Fibroblast of peridontal ligament (primary cell): ENCODE data around the gene ADAMTS6.
A peak's percentile ranks its signal among the peaks of the same experiment; 100 is the strongest.

Experiments
- DNase-seq: peaks from one replicate; pipeline ENCODE4 v3.0.0-alpha.2; 2010; ENCODE audit errors: extremely low read depth

The ADAMTS6 gene

DNA sequence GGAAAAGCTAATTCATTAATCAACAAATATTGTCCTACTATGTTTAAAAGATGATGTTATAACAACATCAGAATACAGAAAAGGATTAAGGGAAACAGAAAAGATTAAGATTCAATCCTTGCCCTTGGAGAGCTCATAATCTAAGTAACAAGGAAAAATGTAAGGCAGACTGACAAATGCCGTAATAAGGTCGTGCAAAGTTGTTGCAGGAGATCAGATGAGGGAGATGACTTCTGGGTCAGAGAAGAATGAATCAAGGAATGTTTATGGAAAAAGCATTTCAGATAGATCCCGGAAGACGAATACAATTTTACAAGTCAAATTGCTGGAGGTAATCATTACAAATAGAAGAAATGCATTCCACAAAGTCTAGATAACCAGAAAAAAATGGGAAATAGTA lies 6.4 kb downstream of the ADAMTS6 start:
- no peak for DNase-seq

DNA sequence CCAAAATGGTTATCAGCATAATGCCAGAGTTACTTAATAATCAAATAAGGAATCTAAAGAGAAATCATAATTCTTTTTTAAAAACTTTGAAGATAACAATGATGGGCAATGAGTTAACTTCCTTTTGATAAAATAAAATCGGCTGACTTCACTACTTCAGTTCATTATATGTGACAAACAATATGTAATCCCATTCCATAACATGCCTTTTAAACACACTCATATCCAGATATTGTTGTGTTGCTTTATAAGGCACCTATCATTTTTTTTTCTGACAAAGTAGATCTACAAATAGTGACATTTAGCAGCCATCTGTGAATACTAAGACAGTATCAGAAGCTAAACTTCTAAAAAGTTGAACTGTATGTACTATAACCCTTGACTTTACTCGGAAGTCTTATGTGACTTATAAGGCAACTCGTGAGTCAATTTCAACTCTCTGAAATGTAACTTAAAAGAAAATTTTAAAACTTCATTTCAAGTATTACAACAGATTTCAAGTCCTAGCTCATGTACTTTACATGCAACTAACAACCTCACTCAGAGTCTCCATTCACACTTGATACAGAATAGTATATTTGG lies 7.5 kb downstream of the ADAMTS6 start:
- DNase-seq = peak; percentile 36

DNA sequence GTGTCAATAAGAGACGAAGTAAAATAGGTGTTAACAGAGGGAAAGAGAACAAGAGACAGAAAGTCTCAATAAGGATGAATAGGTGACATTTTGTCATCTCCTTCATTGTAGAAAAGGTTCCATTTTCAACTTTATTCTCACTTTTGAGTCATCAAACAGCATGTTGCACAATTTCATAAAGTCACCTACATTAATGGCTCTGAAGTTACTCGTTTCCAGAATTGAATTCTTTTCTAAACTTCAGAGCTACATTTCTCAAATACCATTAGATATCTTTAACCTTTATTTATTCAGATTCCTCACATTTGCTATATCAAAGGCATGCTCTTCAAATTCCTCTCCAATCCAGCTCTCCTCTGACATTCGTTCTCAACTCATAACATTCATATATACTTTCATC lies 13.1 kb downstream of the ADAMTS6 start:
- no peak for DNase-seq

- peak; percentile 74 for DNase-seq
Observed at GRCh38 chr5:65462139-65462705, 19.5 kb downstream of the ADAMTS6 start.

DNA sequence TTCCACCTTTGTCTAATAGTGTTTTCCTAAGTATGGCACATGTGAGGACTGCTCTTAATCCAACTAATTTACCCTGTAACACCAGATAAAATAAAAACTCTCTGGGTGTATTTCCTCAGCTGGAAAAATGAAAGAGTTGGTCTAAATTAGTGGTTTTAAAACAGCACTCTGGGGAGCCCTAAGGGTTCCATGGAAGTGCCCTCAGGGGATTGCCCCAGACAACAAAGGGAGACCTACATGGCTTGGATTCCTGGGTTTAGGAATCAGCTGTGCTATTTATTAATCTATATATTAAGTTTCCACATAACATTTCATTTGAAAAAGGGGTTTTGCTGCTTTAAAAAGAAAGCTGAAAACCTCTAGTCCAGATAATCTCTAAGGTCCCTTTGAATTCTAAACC lies 20.2 kb downstream of the ADAMTS6 start:
- DNase-seq = no peak

GRCh38 chr5:65459995-65460394 lies 21.7 kb downstream of the ADAMTS6 start:
- no peak for DNase-seq

GRCh38 chr5:65455064-65455463 lies 26.7 kb downstream of the ADAMTS6 start:
- no peak for DNase-seq

- DNase-seq = peak; percentile 29
Observed at GRCh38 chr5:65451436-65451835, 30.3 kb downstream of the ADAMTS6 start.

GRCh38 chr5:65446682-65447081 lies 35.0 kb downstream of the ADAMTS6 start:
- no peak for DNase-seq

DNA sequence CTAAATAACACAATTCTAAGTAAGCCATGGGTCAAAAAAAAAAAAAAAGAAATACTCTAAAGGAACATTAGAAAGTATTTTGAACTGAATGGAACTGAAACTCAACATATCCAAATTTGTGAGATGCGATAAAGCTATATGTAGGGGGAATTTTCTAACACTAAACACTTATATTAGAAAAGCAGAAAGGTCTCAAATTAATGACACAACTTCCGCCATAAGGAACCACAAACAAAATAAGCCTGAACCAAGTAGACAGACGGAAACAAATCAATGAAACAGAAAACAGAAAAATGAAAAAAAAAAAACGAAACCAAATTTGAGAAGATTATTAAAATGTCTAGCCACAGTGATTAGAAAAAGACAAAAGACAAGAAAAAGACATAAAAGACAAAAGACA lies 39.9 kb downstream of the ADAMTS6 start:
- no peak for DNase-seq

- DNase-seq = no peak
Observed at GRCh38 chr5:65440456-65440855, 41.3 kb downstream of the ADAMTS6 start.

GRCh38 chr5:65434122-65434521 lies 47.6 kb downstream of the ADAMTS6 start:
- no peak for DNase-seq

GRCh38 chr5:65426656-65427055 lies 55.1 kb downstream of the ADAMTS6 start:
- no peak for DNase-seq

- DNase-seq = no peak
Observed at GRCh38 chr5:65423623-65424022, 58.1 kb downstream of the ADAMTS6 start.

GRCh38 chr5:65418661-65419060 lies 63.1 kb downstream of the ADAMTS6 start:
- peak; percentile 10 for DNase-seq

DNA sequence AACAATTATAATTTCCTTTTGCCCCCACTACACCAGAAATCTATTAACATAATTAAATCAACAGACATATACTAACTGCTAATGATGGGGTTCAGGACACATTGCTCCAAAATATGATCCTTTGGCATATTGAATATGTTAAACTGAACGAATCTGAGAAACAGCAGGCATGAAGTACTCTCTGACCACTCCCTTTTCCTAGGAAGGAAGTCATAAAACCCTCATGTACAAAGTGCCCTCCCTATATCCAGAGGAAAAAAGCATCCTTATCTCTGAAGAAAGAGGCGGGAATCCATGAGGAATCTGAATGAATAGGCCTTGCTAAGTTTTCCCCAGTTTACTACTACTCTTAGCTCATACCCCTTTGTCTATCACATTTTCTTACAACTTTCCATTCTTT lies 67.9 kb downstream of the ADAMTS6 start:
- no peak for DNase-seq

DNA sequence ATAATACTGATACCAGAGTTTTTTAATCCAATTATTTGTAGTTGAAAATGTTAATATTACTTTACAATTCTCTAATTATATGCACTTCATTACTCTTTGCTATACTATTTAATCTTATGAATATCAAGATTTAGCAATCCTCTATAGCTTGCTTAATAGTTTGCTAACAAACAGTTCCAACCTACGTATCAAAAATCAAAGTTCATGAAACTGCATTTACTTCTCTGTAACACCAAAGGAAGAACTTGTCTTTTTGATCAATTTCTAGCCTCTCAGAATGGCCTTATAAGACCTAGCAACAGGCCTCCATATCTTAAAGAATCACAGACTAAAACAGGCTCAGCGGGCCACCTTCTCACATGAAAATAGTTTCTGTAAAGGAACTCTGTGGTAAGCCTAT lies 68.9 kb downstream of the ADAMTS6 start:
- DNase-seq = no peak

DNA sequence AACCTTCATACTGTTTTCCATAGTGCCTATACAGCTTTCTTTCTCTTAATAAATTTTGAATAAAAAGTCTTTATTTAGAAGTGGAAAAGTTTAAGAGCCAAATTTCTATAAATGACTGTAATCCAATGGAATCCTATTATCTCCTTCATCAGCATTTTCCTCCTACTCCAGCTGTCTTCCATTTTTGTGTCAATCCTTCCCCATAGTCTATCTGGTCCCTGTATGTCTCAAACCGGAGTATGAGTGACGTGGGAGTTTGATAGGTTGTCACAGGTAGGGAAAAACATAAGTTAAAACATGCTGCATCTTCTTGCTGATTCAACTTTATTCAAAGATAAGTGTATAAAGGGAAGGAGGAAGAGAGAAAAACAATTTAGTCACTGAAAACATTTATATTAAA lies 70.4 kb downstream of the ADAMTS6 start:
- DNase-seq = no peak

GRCh38 chr5:65395526-65396155 lies 86.1 kb downstream of the ADAMTS6 start:
- DNase-seq = peak; percentile 11

DNA sequence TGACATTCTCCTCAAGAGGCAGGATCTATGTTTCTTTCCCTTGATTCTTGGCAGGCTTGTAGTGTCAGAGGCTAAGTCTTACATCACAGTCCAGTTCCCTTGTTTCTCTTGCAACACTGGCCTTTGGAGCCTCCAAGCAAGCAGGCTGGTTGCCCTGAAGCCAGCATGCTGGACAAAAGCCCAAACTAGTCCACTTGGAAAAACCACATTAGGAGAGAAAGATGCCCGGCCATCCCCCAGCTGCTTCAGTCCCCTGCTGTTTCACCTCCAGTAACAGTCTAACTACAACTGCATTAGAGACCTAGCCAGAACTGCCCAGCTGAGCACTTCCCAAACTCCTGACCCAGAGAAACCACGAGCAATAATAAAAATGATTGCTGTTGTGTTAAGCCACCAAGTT lies 87.6 kb downstream of the ADAMTS6 start:
- peak; percentile 99 for DNase-seq

DNA sequence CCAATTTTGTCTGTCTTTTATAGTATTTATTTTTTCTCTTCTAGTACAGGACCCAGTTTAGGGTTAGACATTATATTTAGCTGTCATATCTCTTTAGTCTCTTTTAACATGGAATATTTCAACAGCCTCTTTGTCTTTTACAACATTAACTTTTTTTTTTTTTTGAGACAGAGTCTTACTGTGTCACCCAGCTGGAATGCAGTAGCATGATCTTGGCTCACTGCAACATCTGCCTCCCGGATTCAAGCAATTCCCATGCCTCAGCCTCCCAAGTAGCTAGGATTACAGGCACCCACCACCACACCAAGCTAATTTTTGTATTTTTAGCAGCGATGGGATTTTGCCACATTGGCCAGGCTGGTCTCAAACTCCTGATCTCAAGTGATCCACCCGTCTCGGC lies 90.1 kb downstream of the ADAMTS6 start:
- peak; percentile 48 for DNase-seq

- DNase-seq = no peak
Observed at GRCh38 chr5:65390208-65390607, 91.5 kb downstream of the ADAMTS6 start.

GRCh38 chr5:65383859-65384258 lies 97.9 kb downstream of the ADAMTS6 start:
- no peak for DNase-seq

DNA sequence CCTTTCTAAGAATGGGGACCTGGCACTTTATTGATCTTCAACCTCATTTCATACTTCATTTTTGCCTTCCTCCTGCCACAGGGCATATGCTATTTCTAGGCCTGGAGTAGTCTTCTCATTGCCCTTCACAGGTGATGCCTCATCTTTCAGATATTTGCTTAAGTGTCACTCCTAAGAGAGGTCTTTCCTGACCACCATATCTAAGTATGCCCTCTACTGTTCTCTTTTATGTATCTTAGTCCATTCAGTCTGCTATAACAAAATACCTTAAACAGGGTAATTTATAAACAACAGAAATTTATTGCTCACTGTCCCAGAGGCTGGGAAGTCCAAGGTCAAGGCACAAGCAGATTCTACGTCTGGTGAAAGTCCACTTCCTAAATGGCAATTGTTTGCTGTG lies 99.1 kb downstream of the ADAMTS6 start:
- DNase-seq = no peak
